ENCODE results near the gene CLDN16.

Gene CLDN16

DNA sequence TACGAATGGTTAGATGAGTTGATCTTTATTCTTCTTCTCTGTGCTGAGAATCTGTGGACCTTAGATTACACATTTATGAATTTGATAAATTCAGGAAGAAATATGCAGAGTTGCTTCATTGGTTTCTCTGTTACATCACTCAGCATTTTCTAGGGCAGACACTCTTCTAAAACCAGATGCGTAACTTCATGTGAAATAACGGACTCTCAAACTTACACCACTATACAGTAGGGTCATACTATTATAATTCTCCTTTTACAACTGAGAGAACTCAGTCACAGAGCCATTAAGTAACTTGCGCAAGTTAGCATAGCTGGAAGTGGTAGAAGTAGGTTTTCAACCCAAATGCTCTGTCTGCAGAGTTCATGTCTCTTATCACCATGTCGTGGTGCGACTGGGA is 56.0 kb downstream of the CLDN16 start:
- DNase-seq = no peak

DNA sequence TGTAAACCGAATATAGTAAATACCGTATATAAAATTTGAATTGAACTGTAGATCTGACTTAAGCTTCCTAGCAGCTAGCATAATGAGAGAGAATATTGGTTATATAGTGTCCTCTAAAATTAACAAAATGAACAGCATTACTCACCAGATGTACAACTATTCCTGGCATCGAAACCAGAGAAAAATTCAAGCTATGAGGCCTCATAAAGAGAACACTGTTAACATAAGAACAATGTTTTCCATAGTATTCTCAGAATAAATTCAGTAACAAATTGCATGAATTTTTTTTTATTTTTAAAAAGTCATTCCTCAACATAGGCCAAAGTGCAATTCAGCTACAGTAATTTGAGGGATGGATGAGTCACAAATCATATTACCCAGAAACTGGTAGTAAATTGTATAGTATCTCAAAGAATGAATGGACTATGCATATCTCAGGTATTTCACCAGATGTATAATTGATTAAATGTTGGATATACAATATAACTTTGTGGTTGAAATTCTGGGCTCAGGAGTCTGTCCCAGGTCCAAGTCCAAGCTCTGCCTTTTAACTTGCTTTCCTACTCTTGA is 56.7 kb downstream of the CLDN16 start:
- no peak for DNase-seq

DNA sequence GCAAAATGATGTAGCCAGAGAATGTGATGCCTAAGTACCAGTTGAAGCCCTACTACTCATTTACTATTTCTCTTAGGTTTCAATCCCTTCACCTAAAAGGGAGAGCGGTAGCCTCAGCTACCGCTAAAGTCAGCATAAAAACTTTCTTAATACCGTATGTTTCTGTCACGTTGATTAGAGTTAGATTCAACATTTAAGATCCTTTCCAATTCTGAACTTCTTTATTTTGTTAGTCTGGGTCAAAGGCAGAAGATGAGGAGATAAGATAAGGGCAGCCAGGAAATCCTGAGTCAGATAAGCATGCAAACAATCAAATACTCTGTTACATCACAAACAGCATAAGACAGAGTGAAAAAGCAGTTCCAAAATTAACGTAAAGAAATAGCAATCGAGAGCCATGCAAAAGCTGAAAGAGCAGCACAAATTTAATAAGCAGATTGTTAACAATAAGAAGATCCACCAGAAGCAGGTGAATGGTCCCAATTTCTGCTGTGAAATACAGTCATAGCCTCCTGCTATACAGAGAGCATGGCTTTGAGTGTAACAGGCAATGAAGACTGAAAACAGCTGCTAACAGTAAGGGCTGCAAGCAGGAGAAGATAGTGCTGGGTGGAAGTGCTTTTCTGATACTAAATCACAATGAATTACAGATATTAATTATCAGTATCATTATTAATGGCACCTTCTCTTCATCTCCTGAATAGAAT is 58.8 kb downstream of the CLDN16 start:
- DNase-seq = no peak

DNA sequence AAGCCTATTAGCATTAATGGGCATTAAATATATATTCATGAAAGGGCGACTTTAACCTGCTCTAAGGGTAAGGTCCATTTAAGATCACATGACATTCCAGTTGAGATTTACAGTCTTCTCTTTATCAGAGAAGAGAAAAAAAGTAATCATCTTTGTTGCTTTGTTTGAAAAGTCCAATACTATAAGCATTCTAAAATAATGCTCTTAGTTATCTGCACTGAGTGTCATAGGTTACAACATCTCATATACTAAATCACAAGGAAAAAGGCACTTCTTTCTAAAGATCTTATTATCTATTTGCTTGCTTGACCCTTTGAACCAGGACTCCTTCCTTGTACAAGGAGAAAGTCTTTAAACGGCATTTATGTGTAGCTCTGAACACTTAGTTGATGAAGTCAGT is 60.3 kb downstream of the CLDN16 start:
- DNase-seq = no peak

DNA sequence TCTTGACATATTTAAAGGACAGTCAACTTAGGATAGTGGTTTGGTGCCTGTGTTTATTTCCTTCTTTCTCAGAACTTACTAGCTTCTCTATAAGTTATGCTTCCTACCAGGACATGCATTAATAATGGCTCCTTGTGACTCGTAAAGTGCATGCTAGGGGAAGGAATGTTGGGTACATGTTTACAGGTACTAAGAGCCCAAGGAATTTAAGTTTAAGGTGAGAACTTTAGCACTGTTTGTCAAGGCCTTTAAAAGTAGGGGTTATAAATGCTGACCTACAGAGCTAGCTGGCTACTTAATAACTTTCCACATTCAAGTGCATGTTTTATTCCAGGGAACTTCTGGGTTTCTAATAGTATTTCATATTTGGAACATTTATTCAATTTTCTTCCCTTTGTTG is 61.8 kb downstream of the CLDN16 start, which contains the start of gene TMEM207:
Gene TMEM207 (minus strand): TSS at position 101 of the 400 bp plus-strand sequence. CDS start 92 bp downstream, at position 9.
- no peak for DNase-seq

DNA sequence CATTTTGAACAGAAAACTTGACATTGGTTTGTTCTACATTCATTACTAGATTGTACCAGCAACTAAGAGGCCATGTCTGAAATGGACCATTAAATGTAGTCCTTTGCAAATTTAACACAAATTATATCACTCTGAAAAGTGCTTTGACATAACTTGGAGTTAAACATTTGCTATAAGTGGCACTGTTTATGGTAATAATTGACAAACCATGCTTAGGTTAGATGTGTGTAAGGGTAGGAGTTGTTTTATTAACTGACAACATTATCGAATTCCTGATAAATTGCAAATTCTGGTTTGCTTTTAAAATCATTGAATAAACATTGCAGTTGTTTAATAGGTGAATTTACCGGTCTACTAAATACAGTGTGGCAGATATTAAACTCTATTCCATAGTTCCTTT is 67.9 kb downstream of the CLDN16 start:
- no peak for DNase-seq

DNA sequence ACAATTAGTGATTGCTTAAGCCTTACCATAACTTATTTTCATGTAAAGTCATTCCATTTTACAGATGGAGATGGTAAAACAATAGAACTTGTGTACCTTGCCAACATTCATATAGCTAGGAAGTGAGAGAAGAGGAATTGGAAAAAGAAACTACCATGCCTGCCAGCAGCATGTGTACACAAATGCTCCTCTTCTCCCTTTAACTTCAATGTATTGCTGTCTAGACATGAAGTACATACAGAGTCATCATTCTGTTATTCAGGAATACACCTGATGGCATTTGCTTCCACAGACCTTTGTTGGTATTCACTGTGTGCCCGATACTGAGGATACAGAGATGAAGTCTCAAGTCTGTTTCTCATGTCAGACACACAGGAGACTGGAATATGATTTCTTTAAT is 68.8 kb downstream of the CLDN16 start:
- no peak for DNase-seq

DNA sequence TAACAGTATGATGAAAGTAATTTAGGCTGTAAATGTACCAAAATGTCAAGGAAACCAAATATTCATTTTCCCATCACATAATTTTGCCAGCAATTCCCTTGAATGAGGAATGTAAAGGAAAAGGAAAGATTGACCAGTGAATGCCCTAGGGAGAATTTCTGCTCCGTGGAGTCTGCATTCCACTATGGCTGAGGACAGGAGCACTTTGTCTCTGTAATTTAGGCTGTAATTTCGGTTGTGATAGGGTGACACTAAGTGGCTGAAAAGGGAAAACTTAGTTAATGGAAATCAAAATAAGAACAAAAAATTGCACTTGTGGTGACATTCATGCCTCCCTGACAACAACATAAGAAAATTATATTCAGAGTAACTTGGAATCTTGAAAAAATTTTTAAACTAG is 70.1 kb downstream of the CLDN16 start:
- no peak for DNase-seq
